VCaP (cell line): Measurements from ENCODE around the gene BRWD1.

ENCODE experiments used
- H3K27ac ChIP-seq: fragments of 450-650 bp; 2 replicates; pipeline ENCODE4 v1.5.1; 2017
- CTCF ChIP-seq: fragments of 450-650 bp; conservative IDR thresholded peaks from 2 replicates; pipeline ENCODE4 v1.5.1; 2017; ENCODE audit warnings: mild to moderate bottlenecking, moderate library complexity

The BRWD1 gene

DNA sequence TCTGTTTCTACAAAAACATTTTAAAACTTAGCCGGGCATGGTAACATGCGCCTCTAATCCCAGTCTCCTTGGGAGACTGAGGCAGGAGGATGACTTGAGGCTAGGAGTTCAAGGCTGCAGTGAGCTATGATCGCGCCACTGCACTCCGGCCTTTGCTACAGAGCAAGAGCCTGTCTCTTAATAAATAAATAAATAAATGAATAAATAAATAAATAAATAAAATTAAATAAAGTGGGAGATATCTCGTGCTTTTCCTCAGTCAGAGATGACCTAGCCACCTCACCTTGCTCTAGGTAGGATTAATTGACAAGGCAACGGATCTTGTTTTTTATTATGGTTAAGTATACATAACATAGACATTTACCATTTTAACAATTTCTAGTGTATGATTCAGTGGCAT lies 14.3 kb upstream of the BRWD1 start:
- no peak for TF ChIP-seq CTCF
- no peak overlapping the region for H3K27ac ChIP-seq

DNA sequence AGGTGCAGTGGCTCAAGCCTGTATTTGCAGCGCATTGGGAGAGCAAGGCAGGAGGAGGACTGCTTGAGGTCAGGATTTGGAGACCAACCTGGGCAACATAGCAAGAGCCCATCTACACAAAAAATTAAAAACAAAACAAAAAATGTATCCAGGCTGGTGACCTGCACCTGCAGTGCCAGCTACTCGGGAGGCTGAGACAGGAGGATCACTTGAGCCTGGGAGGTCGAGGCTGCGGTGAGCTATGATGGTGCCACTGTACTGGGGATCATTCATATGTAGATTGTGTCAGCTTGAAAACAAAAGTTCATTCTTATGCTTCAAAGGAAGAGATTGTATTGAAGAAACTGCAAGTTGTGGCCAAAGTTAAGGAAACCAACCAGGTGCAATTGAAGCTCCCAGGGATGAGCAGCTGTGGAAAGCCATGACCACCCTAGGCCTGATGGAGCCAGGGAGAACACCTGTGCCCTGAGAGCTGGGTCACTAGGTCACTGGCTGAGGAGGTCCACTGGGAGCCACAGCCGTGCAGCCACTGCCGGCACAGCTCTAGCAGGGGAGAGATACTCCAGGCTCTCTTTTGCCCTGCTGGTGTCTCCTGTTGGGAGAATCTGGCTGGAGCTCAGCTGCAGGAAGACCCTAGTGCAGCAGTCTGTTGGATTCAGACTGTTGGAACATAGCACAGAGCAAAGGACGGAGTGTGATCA lies 13.3 kb upstream of the BRWD1 start:
- no peak for TF ChIP-seq CTCF
- no peak overlapping the region for H3K27ac ChIP-seq

GRCh38 chr21:39325458-39325857 lies 12.0 kb upstream of the BRWD1 start:
- H3K27ac ChIP-seq, result no peak overlapping the region
- no peak for TF ChIP-seq CTCF

GRCh38 chr21:39321424-39321823 lies 8.0 kb upstream of the BRWD1 start:
- TF ChIP-seq CTCF, result no peak
- no peak overlapping the region for H3K27ac ChIP-seq

DNA sequence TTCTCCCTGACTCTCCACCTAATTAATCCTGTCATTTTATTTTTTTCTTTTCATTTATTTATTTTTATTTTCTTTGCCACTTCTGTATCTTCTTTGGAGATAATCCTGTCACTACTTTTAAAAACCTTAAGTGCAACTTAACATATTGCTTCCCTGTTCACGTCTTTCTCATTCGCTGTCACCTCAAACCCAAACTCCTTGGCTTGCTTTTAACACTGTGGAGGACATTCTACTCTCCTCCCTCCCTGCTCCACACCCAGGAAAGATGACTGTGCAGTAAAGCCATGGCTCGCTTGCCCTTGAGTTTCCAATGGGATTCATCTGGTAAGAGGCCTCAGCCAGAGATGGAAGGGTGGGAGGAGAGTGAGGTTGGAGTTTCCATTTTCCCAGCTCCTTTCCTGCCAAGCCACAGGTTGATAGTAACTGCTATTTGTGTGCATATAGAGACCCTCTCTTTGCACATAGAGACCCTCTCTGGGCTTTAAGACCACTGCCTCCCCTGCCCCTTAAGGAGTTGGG lies 6.4 kb upstream of the BRWD1 start:
- no peak for TF ChIP-seq CTCF
- H3K27ac ChIP-seq, result no peak overlapping the region

- TF ChIP-seq CTCF, result no peak
- no peak overlapping the region for H3K27ac ChIP-seq
These were observed 5.9 kb upstream of the BRWD1 start for GRCh38 chr21:39319251-39319756.

DNA sequence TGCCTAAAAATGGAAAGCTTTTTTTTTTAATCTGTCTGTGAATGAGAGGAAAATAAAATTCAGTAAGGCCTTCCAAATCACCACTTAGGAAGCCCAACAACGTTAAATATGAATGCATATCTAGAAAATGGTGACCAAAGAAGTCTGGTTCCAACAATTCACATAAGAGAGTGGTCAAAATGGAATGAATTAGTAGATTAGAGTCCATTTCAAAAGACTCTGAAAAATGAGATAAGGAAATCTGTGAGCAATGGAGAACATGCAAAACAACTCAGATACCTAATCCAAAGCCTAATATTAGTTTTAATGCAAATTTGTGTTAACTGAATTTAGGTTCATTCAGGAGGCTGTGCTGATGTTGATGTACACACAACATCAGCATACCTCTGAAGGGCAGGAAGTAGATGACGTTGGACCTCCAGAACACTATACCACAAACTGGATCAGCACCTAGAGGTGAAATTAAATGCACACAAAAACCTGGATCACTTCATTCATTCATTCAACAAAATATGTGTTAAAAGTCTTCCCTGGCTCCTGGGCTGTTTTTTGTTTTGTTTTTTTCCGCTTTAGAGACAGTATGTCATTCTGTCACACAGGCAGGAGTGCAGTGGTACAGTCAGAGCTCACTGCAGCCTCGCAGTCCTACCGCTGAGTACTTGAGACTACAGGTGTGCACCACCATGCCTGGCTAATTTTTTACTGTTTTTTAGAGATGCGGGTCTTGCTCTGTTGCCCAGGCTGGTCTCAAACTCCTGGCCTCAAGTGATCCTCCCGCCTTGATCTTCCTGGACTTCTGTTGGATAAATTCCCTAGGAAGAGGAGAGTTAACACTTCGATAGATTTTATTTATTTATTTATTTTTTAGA lies 4.9 kb upstream of the BRWD1 start:
- H3K27ac ChIP-seq, result no peak overlapping the region

More for the DNA sequence above, 4.9 kb upstream of the BRWD1 start:
- no peak for TF ChIP-seq CTCF
